HEK293 (cell line): Measurements from ENCODE around the gene MMP15.

Source experiments
- CTCF ChIA-PET: fragments of 350-600 bp; formaldehyde crosslinking; extraction: SDS; loops from one replicate; lab custom pipeline; 2021; ENCODE audit warnings: antibody characterized with exemption; lab: Yijun Ruan, JAX
- POLR2A ChIA-PET: fragments of 300-600 bp; formaldehyde crosslinking; extraction: SDS; loops from one replicate; lab custom pipeline; 2020; ENCODE audit warnings: antibody characterized with exemption, inconsistent platforms; lab: Yijun Ruan, JAX
- H3K27ac ChIP-seq: fragments of 200-500 bp; sonication (Bioruptor generic); 2 replicates; pipeline ENCODE4 v1.5.1; 2014; ENCODE audit warnings: low read depth, low read length, control low read depth, inconsistent platforms; ENCODE audit errors: extremely low read depth
- H3K36me3 ChIP-seq, 2 experiments: fragments of 200-500 bp in 1 of 2; sonication (Bioruptor generic) in 1 of 2; 1 replicate in 1 of 2; 2 replicates in 1 of 2; pipeline ENCODE4 v1.5.1; 2014 to 2017; ENCODE audit warnings: inconsistent platforms in 2 of 2, low read length in 2 of 2; ENCODE audit not compliant: control insufficient read depth in 2 of 2, insufficient read depth in 1 of 2
- H3K4me1 ChIP-seq: fragments of 200-500 bp; sonication (Bioruptor generic); 2 replicates; pipeline ENCODE4 v1.5.1; 2014; ENCODE audit warnings: mild to moderate bottlenecking, low read length, inconsistent platforms; ENCODE audit not compliant: control insufficient read depth, insufficient read depth
- H3K4me3 ChIP-seq: 2 replicates; pipeline ENCODE4 v1.5.1; 2011; ENCODE audit warnings: low read depth, mild to moderate bottlenecking, control low read depth, low read length, moderate library complexity
- H3K9me3 ChIP-seq: fragments of 200-500 bp; sonication (Bioruptor generic); 2 replicates; pipeline ENCODE4 v1.5.1; 2014; ENCODE audit warnings: low read depth, low read length, inconsistent platforms; ENCODE audit not compliant: control insufficient read depth, insufficient read depth
- KLF8 ChIP-seq: fragments of 450-650 bp; formaldehyde crosslinking; IDR thresholded peaks from 2 replicates; pipeline ENCODE4 v1.5.1; 2016; ENCODE audit warnings: missing biosample characterization, missing genetic modification characterization
- OSR2 ChIP-seq: fragments of 450-650 bp; formaldehyde crosslinking; IDR thresholded peaks from 2 replicates; pipeline ENCODE4 v1.5.1; 2016; ENCODE audit warnings: missing biosample characterization, missing genetic modification characterization
- RBAK ChIP-seq: fragments of 450-650 bp; formaldehyde crosslinking; IDR thresholded peaks from 2 replicates; pipeline ENCODE4 v1.5.1; 2016; ENCODE audit warnings: missing biosample characterization, missing genetic modification characterization
- TRIM28 ChIP-seq: IDR thresholded peaks from 2 replicates; pipeline ENCODE4 v1.6.1; 2011; ENCODE audit warnings: low read length, control low read depth, borderline replicate concordance
- YY2 ChIP-seq: fragments of 450-650 bp; formaldehyde crosslinking; IDR thresholded peaks from 2 replicates; pipeline ENCODE4 v1.5.1; 2016; ENCODE audit warnings: missing biosample characterization, missing genetic modification characterization
- ZBTB1 ChIP-seq: fragments of 450-650 bp; formaldehyde crosslinking; IDR thresholded peaks from 2 replicates; pipeline ENCODE4 v1.5.1; 2016; ENCODE audit warnings: missing biosample characterization, missing genetic modification characterization
- ZFHX2 ChIP-seq: fragments of 450-650 bp; formaldehyde crosslinking; conservative IDR thresholded peaks from 2 replicates; pipeline ENCODE4 v1.5.1; 2016; ENCODE audit warnings: missing biosample characterization, missing genetic modification characterization
- ZIC2 ChIP-seq: fragments of 450-650 bp; formaldehyde crosslinking; IDR thresholded peaks from 2 replicates; pipeline ENCODE4 v1.5.1; 2016; ENCODE audit warnings: missing biosample characterization, missing genetic modification characterization
- ZNF140 ChIP-seq: fragments of 450-650 bp; formaldehyde crosslinking; IDR thresholded peaks from 2 replicates; pipeline ENCODE4 v1.5.1; 2016; ENCODE audit warnings: missing biosample characterization, missing genetic modification characterization
- ZNF2 ChIP-seq: fragments of 450-650 bp; formaldehyde crosslinking; IDR thresholded peaks from 2 replicates; pipeline ENCODE4 v1.5.1; 2016; ENCODE audit warnings: missing biosample characterization, missing genetic modification characterization
- ZNF248 ChIP-seq: fragments of 450-650 bp; formaldehyde crosslinking; IDR thresholded peaks from 2 replicates; pipeline ENCODE4 v1.5.1; 2017; ENCODE audit warnings: missing biosample characterization, missing genetic modification characterization
- ZNF549 ChIP-seq: fragments of 450-650 bp; IDR thresholded peaks from 2 replicates; pipeline ENCODE4 v1.5.1; 2018; ENCODE audit warnings: missing biosample characterization, missing genetic modification characterization, mild to moderate bottlenecking, inconsistent platforms, moderate library complexity
- ZNF560 ChIP-seq: fragments of 450-650 bp; formaldehyde crosslinking; IDR thresholded peaks from 2 replicates; pipeline ENCODE4 v1.5.1; 2017; ENCODE audit warnings: missing biosample characterization, missing genetic modification characterization, borderline replicate concordance
- ZNF571 ChIP-seq: fragments of 450-650 bp; formaldehyde crosslinking; IDR thresholded peaks from 2 replicates; pipeline ENCODE4 v1.5.0; 2017; ENCODE audit warnings: missing biosample characterization, missing genetic modification characterization
- ZNF600 ChIP-seq: fragments of 450-650 bp; formaldehyde crosslinking; IDR thresholded peaks from 2 replicates; pipeline ENCODE4 v1.5.1; 2016; ENCODE audit warnings: missing biosample characterization, missing genetic modification characterization
- TF ChIP-seq, protein P1 (sequence below): fragments of 450-650 bp; formaldehyde crosslinking; IDR thresholded peaks from 2 replicates; pipeline ENCODE4 v1.5.1; 2017; ENCODE audit warnings: missing biosample characterization, missing genetic modification characterization
- TF ChIP-seq, protein P2 (sequence below): fragments of 450-650 bp; formaldehyde crosslinking; conservative IDR thresholded peaks from 2 replicates; pipeline ENCODE4 v1.5.1; 2016; ENCODE audit warnings: low read depth, missing biosample characterization, missing genetic modification characterization
- TF ChIP-seq, protein P3 (sequence below): fragments of 450-650 bp; formaldehyde crosslinking; IDR thresholded peaks from 2 replicates; pipeline ENCODE4 v1.5.1; 2016; ENCODE audit warnings: missing biosample characterization, missing genetic modification characterization
- TF ChIP-seq, protein P4 (sequence below): IDR thresholded peaks from 2 replicates; pipeline ENCODE4 v1.6.1; 2011; ENCODE audit warnings: mild to moderate bottlenecking, low read depth, low read length, borderline replicate concordance

The MMP15 gene

DNA sequence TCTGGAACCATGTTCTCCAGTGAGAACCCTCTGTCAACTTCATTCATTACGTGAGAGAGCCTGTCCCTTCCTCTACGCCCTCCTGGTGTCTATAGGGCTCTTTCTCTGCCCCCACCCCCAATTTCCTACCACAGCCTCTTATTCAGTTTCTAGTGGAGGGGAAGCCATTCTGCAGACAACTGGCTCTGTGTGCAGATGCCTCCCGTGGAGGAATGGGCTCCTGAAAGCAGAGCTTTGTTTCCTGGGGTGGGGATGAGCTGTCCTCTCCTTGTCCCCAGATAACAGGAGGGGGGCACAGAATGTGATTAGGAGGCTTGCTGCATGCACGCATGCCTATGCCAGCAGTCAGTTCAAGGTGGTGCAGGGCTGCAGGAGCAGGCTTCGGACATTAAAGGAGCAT is 31.6 kb downstream of the MMP15 start:
- Histone ChIP-seq H3K27ac (no peak overlapping the region), H3K36me3 (no peaks in the 10 kb centered on the region), H3K4me3 (no peak overlapping the region), H3K4me1 (no peaks in the 10 kb centered on the region), H3K9me3 (no peaks in the 10 kb centered on the region)
- ChIA-PET POLR2A (no interaction called here), CTCF (interaction anchor here (0.6 kb wide), 1 partner anchor 324 kb away, joined by 4 read pairs; no protein-coding TSS in a partner anchor)
- TF ChIP-seq ZFHX2 (tag by site-specific recombination) = no peak
- TF ChIP-seq, protein P1, sequence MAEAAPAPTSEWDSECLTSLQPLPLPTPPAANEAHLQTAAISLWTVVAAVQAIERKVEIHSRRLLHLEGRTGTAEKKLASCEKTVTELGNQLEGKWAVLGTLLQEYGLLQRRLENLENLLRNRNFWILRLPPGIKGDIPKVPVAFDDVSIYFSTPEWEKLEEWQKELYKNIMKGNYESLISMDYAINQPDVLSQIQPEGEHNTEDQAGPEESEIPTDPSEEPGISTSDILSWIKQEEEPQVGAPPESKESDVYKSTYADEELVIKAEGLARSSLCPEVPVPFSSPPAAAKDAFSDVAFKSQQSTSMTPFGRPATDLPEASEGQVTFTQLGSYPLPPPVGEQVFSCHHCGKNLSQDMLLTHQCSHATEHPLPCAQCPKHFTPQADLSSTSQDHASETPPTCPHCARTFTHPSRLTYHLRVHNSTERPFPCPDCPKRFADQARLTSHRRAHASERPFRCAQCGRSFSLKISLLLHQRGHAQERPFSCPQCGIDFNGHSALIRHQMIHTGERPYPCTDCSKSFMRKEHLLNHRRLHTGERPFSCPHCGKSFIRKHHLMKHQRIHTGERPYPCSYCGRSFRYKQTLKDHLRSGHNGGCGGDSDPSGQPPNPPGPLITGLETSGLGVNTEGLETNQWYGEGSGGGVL (tag by site-specific recombination) = no peak
- TF ChIP-seq ZNF2 (tag by site-specific recombination) = no peak
- no peak for TF ChIP-seq OSR2 (tag by site-specific recombination)
- TF ChIP-seq, protein P2, sequence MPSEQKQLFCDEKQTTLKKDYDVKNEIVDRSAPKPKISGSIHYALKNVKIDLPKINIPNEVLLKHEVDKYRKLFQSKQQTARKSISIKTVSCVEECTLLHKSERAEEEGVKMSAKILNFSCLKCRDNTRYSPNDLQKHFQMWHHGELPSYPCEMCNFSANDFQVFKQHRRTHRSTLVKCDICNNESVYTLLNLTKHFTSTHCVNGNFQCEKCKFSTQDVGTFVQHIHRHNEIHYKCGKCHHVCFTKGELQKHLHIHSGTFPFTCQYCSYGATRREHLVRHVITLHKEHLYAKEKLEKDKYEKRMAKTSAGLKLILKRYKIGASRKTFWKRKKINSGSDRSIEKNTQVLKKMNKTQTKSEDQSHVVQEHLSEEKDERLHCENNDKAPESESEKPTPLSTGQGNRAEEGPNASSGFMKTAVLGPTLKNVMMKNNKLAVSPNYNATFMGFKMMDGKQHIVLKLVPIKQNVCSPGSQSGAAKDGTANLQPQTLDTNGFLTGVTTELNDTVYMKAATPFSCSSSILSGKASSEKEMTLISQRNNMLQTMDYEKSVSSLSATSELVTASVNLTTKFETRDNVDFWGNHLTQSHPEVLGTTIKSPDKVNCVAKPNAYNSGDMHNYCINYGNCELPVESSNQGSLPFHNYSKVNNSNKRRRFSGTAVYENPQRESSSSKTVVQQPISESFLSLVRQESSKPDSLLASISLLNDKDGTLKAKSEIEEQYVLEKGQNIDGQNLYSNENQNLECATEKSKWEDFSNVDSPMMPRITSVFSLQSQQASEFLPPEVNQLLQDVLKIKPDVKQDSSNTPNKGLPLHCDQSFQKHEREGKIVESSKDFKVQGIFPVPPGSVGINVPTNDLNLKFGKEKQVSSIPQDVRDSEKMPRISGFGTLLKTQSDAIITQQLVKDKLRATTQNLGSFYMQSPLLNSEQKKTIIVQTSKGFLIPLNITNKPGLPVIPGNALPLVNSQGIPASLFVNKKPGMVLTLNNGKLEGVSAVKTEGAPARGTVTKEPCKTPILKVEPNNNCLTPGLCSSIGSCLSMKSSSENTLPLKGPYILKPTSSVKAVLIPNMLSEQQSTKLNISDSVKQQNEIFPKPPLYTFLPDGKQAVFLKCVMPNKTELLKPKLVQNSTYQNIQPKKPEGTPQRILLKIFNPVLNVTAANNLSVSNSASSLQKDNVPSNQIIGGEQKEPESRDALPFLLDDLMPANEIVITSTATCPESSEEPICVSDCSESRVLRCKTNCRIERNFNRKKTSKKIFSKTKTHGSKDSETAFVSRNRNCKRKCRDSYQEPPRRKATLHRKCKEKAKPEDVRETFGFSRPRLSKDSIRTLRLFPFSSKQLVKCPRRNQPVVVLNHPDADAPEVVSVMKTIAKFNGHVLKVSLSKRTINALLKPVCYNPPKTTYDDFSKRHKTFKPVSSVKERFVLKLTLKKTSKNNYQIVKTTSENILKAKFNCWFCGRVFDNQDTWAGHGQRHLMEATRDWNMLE (tag by site-specific recombination) = no peak

DNA sequence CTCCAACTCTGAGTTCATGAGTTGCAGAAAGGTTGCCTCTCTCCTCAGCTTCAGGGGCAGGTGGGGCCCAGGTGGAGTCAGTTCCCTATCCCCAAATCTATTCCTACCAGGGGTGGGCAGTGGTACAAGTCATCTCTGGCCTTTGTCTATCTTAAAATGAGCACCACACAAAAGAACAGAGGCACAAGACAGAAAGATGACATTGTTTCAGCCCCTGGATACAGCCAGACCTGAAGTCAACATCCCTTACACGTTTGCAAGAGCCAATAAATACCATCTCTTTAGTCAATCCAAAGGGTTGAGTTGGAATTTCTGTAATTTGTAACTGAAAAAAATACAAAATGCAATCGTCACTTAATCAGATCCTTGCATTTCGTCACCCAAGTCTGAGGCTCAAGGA is 32.2 kb downstream of the MMP15 start:
- no peak overlapping the region for H3K27ac ChIP-seq
- TF ChIP-seq YY2 (tag by site-specific recombination) (no peak), RBAK (tag by site-specific recombination) (no peak), ZNF248 (no peak), ZNF571 (tag by site-specific recombination) (no peak), ZNF600 (tag by site-specific recombination) (no peak), ZNF549 (no peak), TRIM28 (no peak)
- H3K9me3 ChIP-seq = no peaks in the 10 kb centered on the region
- no peaks in the 10 kb centered on the region for H3K4me1 ChIP-seq
- H3K36me3 ChIP-seq = no peaks in the 10 kb centered on the region
- ChIA-PET POLR2A (interaction anchor here (0.5 kb wide), 1 partner anchor 51 kb away, joined by 3 read pairs; no protein-coding TSS in a partner anchor), CTCF (interaction anchor here (1.0 kb wide), 1 partner anchor 64 kb away, joined by 3 read pairs; no protein-coding TSS in a partner anchor)
- no peak overlapping the region for H3K4me3 ChIP-seq

DNA sequence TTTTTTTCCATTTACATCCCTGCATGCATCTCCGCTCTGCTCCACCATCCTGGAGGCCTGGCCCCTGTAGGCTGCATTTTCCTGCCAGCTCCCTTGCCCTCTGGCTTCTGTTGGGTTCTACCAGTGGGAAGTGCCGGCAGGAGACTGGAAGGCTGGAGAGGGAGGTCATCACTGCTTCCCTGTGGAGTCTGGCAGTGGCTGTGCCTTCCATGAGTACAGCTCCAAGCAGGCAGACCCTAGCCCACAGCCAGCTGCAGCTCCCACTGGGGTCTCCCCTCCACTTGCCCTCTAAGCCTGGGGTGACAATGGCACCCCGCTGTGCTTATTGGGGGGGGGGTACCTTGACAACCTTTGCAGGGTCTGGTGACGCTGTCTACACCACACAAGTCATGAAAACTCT is 37.3 kb downstream of the MMP15 start:
- TF ChIP-seq ZBTB1 (tag by site-specific recombination) (no peak), ZNF140 (tag by site-specific recombination) (no peak), KLF8 (tag by site-specific recombination) (no peak), ZNF560 (no peak), TRIM28 (no peak), ZIC2 (tag by site-specific recombination) (peak; percentile 94)
- TF ChIP-seq, protein P3, sequence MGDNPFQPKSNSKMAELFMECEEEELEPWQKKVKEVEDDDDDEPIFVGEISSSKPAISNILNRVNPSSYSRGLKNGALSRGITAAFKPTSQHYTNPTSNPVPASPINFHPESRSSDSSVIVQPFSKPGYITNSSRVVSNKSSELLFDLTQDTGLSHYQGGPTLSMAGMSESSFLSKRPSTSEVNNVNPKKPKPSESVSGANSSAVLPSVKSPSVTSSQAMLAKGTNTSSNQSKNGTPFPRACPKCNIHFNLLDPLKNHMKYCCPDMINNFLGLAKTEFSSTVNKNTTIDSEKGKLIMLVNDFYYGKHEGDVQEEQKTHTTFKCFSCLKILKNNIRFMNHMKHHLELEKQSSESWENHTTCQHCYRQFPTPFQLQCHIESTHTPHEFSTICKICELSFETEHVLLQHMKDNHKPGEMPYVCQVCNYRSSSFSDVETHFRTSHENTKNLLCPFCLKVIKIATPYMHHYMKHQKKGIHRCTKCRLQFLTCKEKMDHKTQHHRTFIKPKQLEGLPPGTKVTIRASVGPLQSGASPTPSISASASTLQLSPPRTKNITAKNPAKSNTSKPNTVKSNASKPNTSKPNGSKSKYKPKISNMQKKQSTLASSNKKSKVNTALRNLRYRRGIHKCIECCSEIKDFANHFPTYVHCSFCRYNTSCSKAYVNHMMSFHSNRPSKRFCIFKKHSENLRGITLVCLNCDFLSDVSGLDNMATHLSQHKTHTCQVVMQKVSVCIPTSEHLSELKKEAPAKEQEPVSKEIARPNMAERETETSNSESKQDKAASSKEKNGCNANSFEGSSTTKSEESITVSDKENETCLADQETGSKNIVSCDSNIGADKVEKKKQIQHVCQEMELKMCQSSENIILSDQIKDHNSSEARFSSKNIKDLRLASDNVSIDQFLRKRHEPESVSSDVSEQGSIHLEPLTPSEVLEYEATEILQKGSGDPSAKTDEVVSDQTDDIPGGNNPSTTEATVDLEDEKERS (tag by site-specific recombination) = no peak
- TF ChIP-seq, protein P4, sequence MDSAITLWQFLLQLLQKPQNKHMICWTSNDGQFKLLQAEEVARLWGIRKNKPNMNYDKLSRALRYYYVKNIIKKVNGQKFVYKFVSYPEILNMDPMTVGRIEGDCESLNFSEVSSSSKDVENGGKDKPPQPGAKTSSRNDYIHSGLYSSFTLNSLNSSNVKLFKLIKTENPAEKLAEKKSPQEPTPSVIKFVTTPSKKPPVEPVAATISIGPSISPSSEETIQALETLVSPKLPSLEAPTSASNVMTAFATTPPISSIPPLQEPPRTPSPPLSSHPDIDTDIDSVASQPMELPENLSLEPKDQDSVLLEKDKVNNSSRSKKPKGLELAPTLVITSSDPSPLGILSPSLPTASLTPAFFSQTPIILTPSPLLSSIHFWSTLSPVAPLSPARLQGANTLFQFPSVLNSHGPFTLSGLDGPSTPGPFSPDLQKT = no peak

More for the DNA sequence above, 37.3 kb downstream of the MMP15 start:
- no peaks in the 10 kb centered on the region for H3K36me3 ChIP-seq
- H3K9me3 ChIP-seq = no peaks in the 10 kb centered on the region
- no peaks in the 10 kb centered on the region for H3K4me1 ChIP-seq
- no peak overlapping the region for H3K27ac ChIP-seq
- POLR2A ChIA-PET = no interaction called here
- CTCF ChIA-PET = interaction anchor here (0.7 to 0.9 kb wide), 2 partner anchors 34 to 38 kb away, joined by 4 to 6 read pairs; no protein-coding TSS in a partner anchor
- no peak overlapping the region for H3K4me3 ChIP-seq
